Middle frontal gyrus (tissue), 1 donor: Measurements from ENCODE around the gene KAT14.
"Not testable (repeated sequence)": the region's sequence is repeated elsewhere in the genome, so short reads cannot be mapped to it uniquely, and the experiment has no call there.

Experiments used
- DNase-seq: peaks from one replicate; pipeline ENCODE4 v3.0.0-alpha.2; 2015; ENCODE audit warnings: low spot score; ENCODE audit errors: extremely low spot score

The KAT14 gene

GRCh38 chr20:18156045-18156444, 18.4 kb downstream of the KAT14 start:
- DNase-seq: no peak

DNA sequence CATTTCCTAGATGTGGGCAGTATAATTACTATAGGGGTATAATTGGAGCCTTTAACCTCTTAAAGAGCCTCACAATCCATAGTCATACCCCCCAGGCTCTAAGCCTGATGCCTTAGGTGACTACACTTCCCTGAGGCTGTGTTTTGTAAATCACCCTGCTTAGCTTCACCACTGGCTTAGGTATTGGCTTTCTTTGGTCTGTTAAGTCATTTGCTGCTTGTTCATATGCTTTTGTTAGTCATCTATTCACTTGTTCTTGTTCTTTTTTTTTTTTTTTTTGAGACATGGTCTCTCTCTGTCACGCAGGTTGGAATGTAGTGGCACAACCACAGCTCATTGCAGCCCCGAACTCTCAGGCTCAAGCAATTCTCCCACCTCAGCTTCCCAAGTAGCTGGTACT, 26.7 kb downstream of the KAT14 start:
- DNase-seq: no peak

DNA sequence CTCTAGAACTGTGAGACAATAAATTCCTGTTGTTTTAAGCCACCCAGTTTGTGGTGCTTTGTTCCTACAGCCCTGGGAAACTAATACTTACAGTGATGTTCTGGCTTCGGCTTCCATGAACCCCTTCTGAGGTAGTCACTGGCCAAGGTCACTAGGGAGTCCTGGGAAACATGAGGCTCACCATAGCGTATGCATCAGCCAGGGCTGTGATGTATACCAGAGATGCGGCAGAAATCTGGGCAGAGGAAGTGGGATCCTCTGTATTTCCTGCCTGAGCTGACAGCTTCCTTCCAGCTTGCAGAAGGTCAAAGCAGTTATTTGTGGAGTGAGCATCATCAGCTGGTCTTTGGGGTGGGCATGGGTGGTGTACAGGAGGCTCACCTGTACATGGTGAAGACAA, 27.9 kb downstream of the KAT14 start:
- no peak for DNase-seq

- DNase-seq: no peak
Observed at GRCh38 chr20:18166241-18166881, 28.7 kb downstream of the KAT14 start.

GRCh38 chr20:18166950-18167349, 29.3 kb downstream of the KAT14 start:
- no peak for DNase-seq

DNA sequence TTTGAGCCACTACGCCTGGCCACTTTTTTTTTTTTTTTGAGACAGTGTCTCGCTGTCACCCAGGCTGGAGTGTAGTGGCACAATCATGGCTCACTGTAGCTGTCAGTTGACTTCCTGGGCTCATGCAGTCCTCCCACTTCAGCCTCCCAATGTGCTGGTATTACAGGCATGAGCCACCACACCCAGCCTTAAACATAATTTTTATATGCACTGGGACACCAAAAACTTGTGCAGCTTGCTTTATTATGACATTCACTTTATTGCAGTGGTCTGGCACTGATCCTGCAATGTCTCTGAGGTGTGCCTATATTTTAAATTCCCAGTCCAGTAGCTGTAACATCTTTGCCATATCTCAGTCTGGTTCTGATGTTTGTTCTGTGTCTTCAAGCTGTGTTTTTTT, 34.7 kb downstream of the KAT14 start:
- DNase-seq: no peak

DNA sequence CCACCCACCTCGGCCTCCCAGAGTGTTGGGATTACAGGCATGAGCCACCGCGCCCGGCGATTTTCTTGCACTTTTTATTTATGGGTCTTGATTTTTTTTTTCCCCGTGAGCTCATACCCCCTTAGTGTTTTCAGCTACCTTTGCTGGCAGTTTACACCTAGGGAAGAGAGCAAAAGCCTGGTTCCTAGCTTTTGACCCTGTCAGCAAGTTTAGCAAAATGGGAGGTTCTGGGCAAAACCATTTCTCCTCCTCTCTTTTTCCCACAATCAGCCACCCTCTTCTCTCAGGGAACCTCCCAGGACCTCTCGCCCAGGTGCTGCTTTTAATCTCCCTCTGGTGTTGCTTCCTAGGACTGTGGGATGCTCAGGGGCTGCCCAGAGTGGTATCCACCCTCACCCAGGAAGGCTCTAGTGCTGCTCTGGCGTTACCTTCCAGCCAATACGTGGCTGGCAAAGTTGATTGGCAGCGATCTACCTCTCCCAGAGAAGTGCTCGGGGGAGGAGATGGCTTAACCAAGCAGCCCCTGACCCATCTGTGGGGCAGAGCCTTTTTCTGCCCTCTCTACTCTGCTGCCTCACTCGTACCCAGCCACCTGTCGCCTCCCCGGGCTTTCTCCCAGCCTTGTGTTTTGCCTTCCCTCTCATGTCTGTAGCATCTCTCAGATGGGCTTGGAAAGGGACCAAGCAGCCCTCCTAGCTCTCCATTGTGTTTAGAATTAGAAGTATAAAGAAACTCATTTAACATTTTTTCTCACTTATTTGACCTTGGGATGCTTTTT, 37.4 kb downstream of the KAT14 start:
- DNase-seq: no peak

DNA sequence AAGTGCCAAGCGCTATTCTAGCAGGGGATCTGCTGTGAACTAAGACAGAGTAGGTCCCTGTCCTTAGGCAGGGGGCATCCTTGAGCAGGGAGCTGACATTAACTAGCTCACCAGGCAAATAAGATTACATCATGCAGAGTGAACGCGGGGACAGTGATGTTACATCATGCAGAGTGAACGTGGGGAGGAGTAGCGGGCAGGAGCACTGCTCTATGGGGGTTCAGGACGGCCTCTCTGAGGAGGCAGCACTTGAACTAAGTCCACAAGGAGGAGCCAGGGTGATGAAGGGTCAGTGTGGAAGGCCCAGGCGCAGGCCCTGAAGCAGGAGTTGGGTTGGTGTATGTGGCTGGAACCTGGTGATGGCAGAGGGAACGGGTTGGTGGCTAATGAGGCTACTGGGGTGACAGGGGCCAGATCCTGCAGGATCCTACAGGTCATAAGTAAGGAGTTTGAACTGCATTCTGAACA, 38.7 kb downstream of the KAT14 start:
- DNase-seq: no peak

- not testable (repeated sequence) for DNase-seq
Observed at GRCh38 chr20:18180366-18180765, 42.7 kb downstream of the KAT14 start.

DNA sequence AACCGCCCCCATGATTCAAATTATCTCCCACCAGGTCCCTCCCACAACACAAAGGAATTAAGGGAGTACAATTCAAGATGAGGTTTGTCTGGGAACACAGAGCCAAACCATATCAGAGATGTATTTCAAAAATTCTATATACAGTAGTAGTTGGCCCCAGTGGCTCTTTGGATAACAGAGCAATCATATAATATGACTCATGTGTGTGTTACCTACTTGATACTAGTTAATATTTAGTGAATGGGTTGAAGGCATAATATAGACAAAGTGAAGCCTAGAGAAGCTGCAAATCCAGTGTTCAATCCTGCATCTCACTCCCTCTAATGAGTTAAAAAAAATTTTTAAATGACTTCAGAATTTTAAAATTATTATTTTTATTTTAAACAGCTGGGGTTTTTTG, 43.2 kb downstream of the KAT14 start:
- no peak for DNase-seq

DNA sequence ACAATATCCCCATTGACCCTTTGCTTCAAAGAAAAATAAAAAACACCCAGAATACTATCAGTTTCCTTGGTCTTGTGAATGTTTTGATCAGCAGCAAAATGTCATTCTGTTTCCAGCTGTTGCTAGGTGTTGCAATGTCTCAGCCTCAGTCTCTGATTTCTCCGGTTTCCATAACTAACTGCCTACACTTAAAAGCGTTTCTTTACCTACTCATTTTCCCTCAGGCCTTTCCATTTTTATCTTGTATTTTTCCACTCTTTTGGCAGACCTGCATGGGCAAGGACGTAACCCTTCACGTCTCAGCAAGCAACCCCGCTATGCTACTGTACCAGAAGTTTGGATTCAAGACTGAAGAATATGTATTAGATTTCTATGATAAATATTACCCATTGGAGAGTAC, 49.4 kb downstream of the KAT14 start:
- no peak for DNase-seq

DNA sequence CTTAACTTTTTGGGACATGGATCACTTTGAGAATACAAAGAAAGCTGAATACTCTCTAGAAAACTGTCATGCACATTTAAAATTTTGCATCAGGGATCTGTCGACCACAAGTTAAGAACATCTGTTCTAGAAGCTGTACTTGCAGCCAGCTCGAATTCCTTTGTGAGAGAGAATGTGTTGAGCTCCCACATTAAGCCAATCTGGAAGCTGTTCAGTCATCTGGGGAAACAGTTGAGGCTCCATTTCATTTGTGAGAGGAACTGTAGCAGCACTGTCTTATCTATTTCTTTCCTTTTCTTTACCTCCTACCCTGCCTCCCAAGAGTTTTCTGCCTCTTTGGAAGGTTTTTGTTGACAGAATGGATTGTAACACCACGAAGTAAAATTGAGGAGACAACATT, 50.8 kb downstream of the KAT14 start:
- no peak for DNase-seq

- no peak for DNase-seq
Observed at GRCh38 chr20:18190338-18191233, 52.9 kb downstream of the KAT14 start.

GRCh38 chr20:18191306-18191705, 53.6 kb downstream of the KAT14 start:
- no peak for DNase-seq

DNA sequence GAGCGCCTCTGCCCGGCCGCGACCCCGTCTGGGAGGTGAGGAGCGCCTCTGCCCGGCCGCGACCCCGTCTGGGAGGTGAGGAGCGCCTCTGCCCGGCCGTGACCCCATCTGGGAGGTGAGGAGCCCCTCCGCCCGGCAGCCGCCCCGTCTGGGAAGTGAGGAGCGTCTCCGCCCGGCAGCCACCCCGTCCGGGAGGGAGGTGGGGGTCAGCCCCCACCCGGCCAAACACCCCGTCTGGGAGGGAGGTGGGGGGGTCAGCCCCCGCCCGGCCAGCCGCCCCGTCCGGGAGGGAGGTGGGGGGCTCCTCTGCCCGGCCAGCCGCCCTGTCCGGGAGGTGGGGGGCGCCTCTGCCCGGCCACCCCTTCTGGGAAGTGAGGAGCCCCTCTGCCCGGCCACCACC, 56.8 kb downstream of the KAT14 start:
- not testable (repeated sequence) for DNase-seq

DNA sequence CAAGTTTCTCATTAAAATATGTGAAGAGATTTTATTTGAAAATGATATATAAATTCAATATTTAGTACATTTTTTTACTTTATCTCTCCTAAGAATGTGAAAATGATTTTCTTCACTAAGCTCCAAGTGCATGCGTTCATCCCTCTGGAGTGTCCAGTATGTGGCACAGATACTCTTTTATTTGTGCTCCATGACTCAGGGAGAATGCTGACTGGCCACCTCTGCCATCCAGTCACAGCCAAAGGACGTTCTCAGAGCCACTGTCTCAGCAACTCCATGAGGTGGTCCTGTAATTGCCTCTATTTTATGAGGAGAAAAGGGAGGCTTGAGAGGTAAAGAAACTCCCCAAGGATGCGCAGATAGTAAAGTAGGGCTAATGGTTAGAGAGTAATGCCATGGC, 58.3 kb downstream of the KAT14 start:
- no peak for DNase-seq

GRCh38 chr20:18197382-18198070, 59.9 kb downstream of the KAT14 start:
- DNase-seq: no peak

- DNase-seq: no peak
Observed at GRCh38 chr20:18202966-18203365, 65.3 kb downstream of the KAT14 start.

GRCh38 chr20:18203700-18204099, 66.0 kb downstream of the KAT14 start:
- not testable (repeated sequence) for DNase-seq

GRCh38 chr20:18213002-18213401, 75.3 kb downstream of the KAT14 start:
- DNase-seq: no peak

- no peak for DNase-seq
Observed at GRCh38 chr20:18215566-18215965, 77.9 kb downstream of the KAT14 start.
